ENCODE results near the gene TBCC.
"Not testable (repeated sequence)": the region's sequence is repeated elsewhere in the genome, so short reads cannot be mapped to it uniquely, and the experiment has no call there.

Gene TBCC

GRCh38 chr6:42733867-42734481 lies 11.9 kb downstream of the TBCC start:
- DNase-seq (ENCODE audit: low read depth in 2 of 2) = not testable (repeated sequence)

GRCh38 chr6:42729731-42730130 lies 16.2 kb downstream of the TBCC start:
- DNase-seq (ENCODE audit: low read depth in 2 of 2) = no peak

- DNase-seq (ENCODE audit: low read depth in 2 of 2) = no peak
Measured at GRCh38 chr6:42727627-42728026, 18.3 kb downstream of the TBCC start.

GRCh38 chr6:42727087-42727611 lies 18.8 kb downstream of the TBCC start:
- DNase-seq (ENCODE audit: low read depth in 2 of 2) = no peak

- peak; percentile 48 to 61 for DNase-seq (ENCODE audit: low read depth in 2 of 2)
Measured at GRCh38 chr6:42726485-42727086, 19.3 kb downstream of the TBCC start.

- no peak for DNase-seq (ENCODE audit: low read depth in 2 of 2)
Measured at GRCh38 chr6:42726026-42726425, 19.9 kb downstream of the TBCC start.

GRCh38 chr6:42724825-42725224 lies 21.1 kb downstream of the TBCC start:
- DNase-seq (ENCODE audit: low read depth in 2 of 2) = no peak

GRCh38 chr6:42722497-42722896 lies 23.4 kb downstream of the TBCC start, which contains the start of gene PRPH2:
Gene PRPH2 (minus strand): TSS chr6:42722597. CDS start chr6:42722334, 263 bp downstream.
- no peak for DNase-seq (ENCODE audit: low read depth in 2 of 2)

GRCh38 chr6:42720739-42721138 lies 25.2 kb downstream of the TBCC start:
- no peak for DNase-seq (ENCODE audit: low read depth in 2 of 2)

GRCh38 chr6:42715871-42716270 lies 30.0 kb downstream of the TBCC start:
- no peak for DNase-seq (ENCODE audit: low read depth in 2 of 2)

GRCh38 chr6:42714098-42714761 lies 31.7 kb downstream of the TBCC start:
- no peak for DNase-seq (ENCODE audit: low read depth in 2 of 2)

GRCh38 chr6:42711930-42712329 lies 34.0 kb downstream of the TBCC start:
- no peak for DNase-seq (ENCODE audit: low read depth in 2 of 2)

- no peak for DNase-seq (ENCODE audit: low read depth in 2 of 2)
Measured at GRCh38 chr6:42710316-42710715, 35.6 kb downstream of the TBCC start.

GRCh38 chr6:42709871-42710270 lies 36.0 kb downstream of the TBCC start:
- no peak for DNase-seq (ENCODE audit: low read depth in 2 of 2)

- no peak for DNase-seq (ENCODE audit: low read depth in 2 of 2)
Measured at GRCh38 chr6:42708096-42708495, 37.8 kb downstream of the TBCC start.

GRCh38 chr6:42707595-42707994 lies 38.3 kb downstream of the TBCC start:
- DNase-seq (ENCODE audit: low read depth in 2 of 2) = no peak

- DNase-seq (ENCODE audit: low read depth in 2 of 2) = no peak
Measured at GRCh38 chr6:42704937-42705374, 40.9 kb downstream of the TBCC start.

- DNase-seq (ENCODE audit: low read depth in 2 of 2) = no peak
Measured at GRCh38 chr6:42704251-42704936, 41.5 kb downstream of the TBCC start.

- not testable (repeated sequence) for DNase-seq (ENCODE audit: low read depth in 2 of 2)
Measured at GRCh38 chr6:42702786-42703185, 43.1 kb downstream of the TBCC start.

GRCh38 chr6:42702200-42702599 lies 43.7 kb downstream of the TBCC start:
- no peak for DNase-seq (ENCODE audit: low read depth in 2 of 2)

GRCh38 chr6:42698217-42698616 lies 47.7 kb downstream of the TBCC start:
- no peak for DNase-seq (ENCODE audit: low read depth in 2 of 2)

- no peak for DNase-seq (ENCODE audit: low read depth in 2 of 2)
Measured at GRCh38 chr6:42697268-42697655, 48.6 kb downstream of the TBCC start.

All from stimulated activated CD8-positive, alpha-beta memory T cell treated with anti-CD3 and anti-CD28 coated beads, Interleukin-2, amount 100 ng/mL, for 1 hour (primary cell).